DMS53 treated with DMSO at 0.1 percent for 48 hours (cell line): ENCODE results near the gene PAM.

Experiments
- DNase-seq: peaks from one replicate; lab custom pipeline; 2025; ENCODE audit not compliant: unreplicated experiment; lab: John Stamatoyannopoulos, UW

Gene PAM

GRCh38 chr5:102807878-102808502 is 52.9 kb downstream of the PAM start:
- peak; percentile 92 for DNase-seq

DNA sequence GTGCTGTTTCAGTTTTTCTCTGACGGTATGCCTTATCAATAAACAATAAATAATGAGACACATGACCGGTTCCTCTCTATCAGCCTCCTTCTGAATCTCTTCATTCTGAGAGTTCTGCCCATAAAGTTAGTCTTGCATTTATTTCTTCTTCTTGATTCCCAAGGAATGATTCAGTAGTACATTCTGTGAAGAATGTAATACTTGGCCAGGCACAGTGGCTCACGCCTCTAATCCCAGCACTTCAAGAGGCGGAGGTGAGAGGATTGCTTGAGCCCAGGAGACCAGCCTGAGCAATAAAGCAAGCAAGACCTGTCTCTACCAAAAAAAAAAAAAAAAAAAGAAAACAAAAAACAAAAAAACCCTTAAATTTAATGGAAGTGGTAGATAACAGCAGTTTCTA is 53.9 kb downstream of the PAM start:
- peak; percentile 25 for DNase-seq

DNA sequence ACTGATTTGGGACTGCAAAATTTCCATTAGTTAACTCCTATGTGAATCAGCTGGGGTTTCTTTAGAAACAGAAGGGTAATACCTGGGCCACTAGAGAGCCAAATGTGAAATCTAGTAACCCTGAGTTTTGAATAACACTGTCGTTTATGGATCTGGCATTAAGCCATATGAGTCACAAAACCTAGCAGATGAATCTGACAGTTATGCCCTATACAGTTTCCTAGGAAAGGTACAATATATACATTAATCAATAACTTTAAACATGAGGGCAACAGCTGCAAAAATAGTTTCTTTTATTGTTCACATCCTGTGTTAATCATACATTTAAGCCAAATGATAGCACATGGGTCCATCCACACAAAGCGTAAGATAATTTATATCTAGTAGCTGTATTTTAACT is 56.9 kb downstream of the PAM start:
- peak; percentile 78 for DNase-seq

- DNase-seq = no peak
These were observed 58.6 kb downstream of the PAM start for GRCh38 chr5:102813740-102814139.

DNA sequence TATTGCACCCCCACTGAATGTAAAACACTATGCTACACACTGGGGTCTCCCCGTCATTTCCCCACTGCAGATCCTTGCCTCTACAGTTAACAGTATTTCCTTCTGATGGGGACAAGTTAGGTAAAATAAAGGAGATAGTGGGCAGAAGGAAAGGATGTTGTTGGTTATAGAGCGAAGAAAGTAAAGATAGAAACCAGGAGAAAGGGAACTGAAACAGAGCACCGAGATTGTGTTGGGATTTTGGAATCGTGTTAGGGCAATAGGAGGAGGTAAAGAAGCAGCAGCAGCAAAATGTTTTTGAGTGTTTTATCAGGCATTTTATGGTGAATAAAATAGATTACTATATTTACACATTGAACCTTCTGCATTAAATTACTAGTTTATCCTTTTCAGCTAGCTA is 60.0 kb downstream of the PAM start:
- DNase-seq = no peak

DNA sequence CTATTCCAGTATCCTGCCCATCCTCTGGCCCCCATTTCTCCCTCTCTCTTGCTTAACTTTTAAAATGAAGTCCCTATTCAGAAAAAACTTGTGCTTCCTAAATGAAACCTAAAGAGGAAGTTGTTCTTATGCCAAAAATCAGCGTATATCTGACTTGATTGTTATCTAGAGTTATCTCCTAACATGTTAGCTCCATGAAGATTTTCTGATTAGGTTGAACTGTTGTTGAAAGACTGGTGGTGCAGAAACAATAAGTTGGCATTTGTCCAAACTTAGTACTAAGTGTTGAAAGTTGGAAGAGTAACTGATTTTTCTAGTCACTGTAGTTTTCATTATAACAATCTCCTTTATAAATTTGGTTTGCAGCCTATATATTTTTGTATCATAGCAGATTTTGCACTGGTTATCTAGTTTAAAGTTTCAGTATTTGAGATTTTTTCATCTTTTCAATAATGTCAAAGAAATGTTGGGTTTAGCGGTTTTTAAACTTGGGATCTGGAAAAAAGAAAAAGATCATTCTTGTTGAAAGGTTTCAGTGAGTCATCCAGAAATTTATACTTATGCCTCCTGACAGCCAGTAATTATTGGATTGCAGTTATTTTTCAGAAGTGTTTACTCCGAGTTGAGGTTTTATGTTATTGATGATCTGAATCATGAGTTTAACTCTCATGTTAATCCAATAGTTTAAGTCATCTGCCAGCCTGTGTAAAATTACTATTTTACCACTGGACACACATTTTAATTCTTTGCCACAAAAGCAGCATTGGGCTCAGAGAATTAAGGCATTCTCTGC is 60.6 kb downstream of the PAM start:
- no peak for DNase-seq

- no peak for DNase-seq
These were observed 63.2 kb downstream of the PAM start for GRCh38 chr5:102818345-102818744.

GRCh38 chr5:102818934-102819333 is 63.8 kb downstream of the PAM start:
- DNase-seq = no peak

DNA sequence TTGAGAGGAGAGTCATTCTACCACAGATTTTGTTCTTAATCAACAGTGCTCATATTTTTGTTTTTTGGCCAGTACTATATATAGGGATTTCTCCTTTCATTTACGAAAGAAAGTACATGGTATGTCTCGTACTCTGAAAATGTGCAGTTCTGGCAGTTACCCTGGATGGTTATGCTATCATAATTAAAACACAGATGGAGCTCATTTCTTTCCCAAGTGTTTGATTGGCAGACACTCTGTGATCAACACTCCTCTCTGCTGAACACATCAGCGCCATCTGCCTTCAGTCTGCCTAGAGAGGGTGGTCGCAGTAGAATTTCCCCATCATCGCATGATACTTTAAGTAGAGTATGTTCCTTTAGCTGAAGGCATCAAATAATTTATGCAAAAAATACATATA is 64.5 kb downstream of the PAM start:
- no peak for DNase-seq

- DNase-seq = no peak
These were observed 68.4 kb downstream of the PAM start for GRCh38 chr5:102823441-102823874.

GRCh38 chr5:102826629-102827028 is 71.5 kb downstream of the PAM start:
- no peak for DNase-seq

GRCh38 chr5:102830241-102830640 is 75.1 kb downstream of the PAM start:
- no peak for DNase-seq

DNA sequence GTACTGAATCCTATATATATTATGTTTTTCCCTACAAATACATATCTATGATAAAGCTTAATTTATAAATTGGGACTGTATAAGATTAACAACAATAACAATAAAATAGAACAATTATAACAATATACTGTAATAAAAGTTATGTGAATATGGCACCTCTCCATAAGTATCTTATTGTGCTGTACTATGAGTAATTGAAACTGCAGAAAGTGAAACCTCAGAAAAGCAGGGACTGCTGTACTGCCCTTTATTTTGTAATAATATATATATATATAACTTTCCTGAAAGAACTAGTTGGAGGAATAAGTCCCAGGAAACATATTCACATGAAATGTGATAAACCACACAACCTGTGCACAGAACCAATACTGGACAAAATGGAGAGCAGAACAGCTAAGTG is 77.3 kb downstream of the PAM start:
- DNase-seq = no peak

- DNase-seq = no peak
These were observed 78.0 kb downstream of the PAM start for GRCh38 chr5:102833146-102833545.

GRCh38 chr5:102834438-102834964 is 79.4 kb downstream of the PAM start:
- no peak for DNase-seq

- DNase-seq = no peak
These were observed 80.6 kb downstream of the PAM start for GRCh38 chr5:102835717-102836116.

GRCh38 chr5:102841021-102841420 is 85.9 kb downstream of the PAM start:
- no peak for DNase-seq

DNA sequence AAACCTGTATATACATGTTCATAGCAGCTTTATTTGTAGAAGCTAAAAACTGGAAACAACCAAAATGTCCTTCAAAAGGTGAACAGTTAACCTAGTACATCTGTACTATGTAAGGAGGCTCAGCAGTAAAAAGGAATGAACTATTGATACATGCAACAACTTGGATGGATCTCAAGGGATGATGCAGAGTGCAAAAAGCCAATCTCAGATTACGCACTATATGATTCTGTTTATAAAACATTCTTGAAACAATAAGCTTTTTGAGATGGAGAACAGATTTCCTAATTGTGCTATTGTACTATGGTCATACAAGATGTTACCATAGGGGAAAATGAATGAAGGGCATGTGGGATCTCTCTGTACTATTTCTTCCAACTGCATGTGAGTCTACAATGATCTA is 88.9 kb downstream of the PAM start:
- DNase-seq = no peak

GRCh38 chr5:102845041-102845440 is 89.9 kb downstream of the PAM start:
- DNase-seq = no peak

- no peak for DNase-seq
These were observed 95.4 kb downstream of the PAM start for GRCh38 chr5:102850503-102850902.

DNA sequence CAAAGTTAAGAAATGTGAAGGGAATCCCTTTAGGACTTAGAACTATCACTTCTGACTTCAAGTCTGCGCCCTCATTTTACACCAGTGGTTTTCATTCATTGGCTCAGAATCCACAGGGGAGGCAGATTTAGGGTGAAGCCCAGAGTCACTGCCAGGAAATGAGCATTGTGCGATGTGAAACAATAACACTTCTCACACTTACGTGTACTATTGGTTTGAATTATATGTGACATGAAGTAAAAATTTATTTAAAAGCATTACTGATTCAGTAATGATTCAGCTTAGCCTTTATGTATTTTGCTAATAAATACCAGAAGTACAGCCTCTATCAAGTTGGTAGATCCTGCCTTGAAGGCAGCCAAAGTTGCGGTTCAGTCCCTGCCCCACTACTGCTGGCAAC is 98.6 kb downstream of the PAM start:
- DNase-seq = no peak

GRCh38 chr5:102855681-102856388 is 100.7 kb downstream of the PAM start:
- no peak for DNase-seq
